HepG2 (cell line): Measurements from ENCODE around the gene METTL1. TPM values are rescaled to one million over a fixed set of nuclear protein-coding genes. Genes with fewer than 3 reads are reported as not detected.

Experiments
- ASH2L ChIP-seq: fragments of 300-600, 200-600 bp; sonication (generic); IDR thresholded peaks from 2 replicates; pipeline ENCODE4 v1.7.0; 2017; ENCODE audit warnings: low read depth, mild to moderate bottlenecking, moderate library complexity, mixed read lengths, low read length; ENCODE audit not compliant: insufficient read length
- CTCF ChIP-seq: sonication (generic); formaldehyde crosslinking; IDR thresholded peaks from 2 replicates; pipeline ENCODE4 v1.5.0; 2020; ENCODE audit warnings: mild to moderate bottlenecking, missing genetic modification reagents, moderate library complexity
- ELK4 ChIP-seq: sonication (generic); formaldehyde crosslinking; IDR thresholded peaks from 2 replicates; pipeline ENCODE4 v1.9.0; 2021; ENCODE audit warnings: missing genetic modification reagents, borderline replicate concordance
- FOXJ3 ChIP-seq: sonication (generic); formaldehyde crosslinking; IDR thresholded peaks from 2 replicates; pipeline ENCODE4 v1.4.0; 2020; ENCODE audit warnings: missing genetic modification reagents, mild to moderate bottlenecking, borderline replicate concordance
- GTF2F1 ChIP-seq: fragments of 150-350 bp; IDR thresholded peaks from 2 replicates; pipeline ENCODE4 v1.6.1; 2014; ENCODE audit warnings: low read length
- HOXA7 ChIP-seq: sonication (generic); formaldehyde crosslinking; IDR thresholded peaks from 2 replicates; pipeline ENCODE4 v1.8.1; 2022; ENCODE audit warnings: mild to moderate bottlenecking, missing genetic modification reagents, moderate library complexity
- MZF1 ChIP-seq: sonication (generic); formaldehyde crosslinking; IDR thresholded peaks from 2 replicates; pipeline ENCODE4 v1.8.1; 2023; ENCODE audit warnings: mild to moderate bottlenecking, missing genetic modification reagents, borderline replicate concordance
- POLR2AphosphoS2 ChIP-seq: IDR thresholded peaks from 2 replicates; pipeline ENCODE4 v1.6.1; 2011; ENCODE audit warnings: low read depth, low read length, improper control_type of control experiment
- RBAK ChIP-seq: sonication (generic); formaldehyde crosslinking; IDR thresholded peaks from 2 replicates; pipeline ENCODE4 v1.5.1; 2020; ENCODE audit warnings: mild to moderate bottlenecking, missing genetic modification reagents
- TCF7L2 ChIP-seq: IDR thresholded peaks from 2 replicates; pipeline ENCODE4 v1.6.1; 2011; ENCODE audit warnings: mild to moderate bottlenecking, low read depth, low read length, moderate library complexity
- THYN1 ChIP-seq: sonication (generic); formaldehyde crosslinking; IDR thresholded peaks from 2 replicates; pipeline ENCODE4 v1.8.1; 2023; ENCODE audit warnings: low read depth, mild to moderate bottlenecking, moderate library complexity, missing genetic modification reagents, borderline replicate concordance
- ZBTB2 ChIP-seq: sonication (generic); formaldehyde crosslinking; IDR thresholded peaks from 2 replicates; pipeline ENCODE4 v1.8.0; 2022; ENCODE audit warnings: low read depth, missing genetic modification reagents
- ZBTB33 ChIP-seq: sonication (generic); formaldehyde crosslinking; IDR thresholded peaks from 2 replicates; pipeline ENCODE4 v1.4.0; 2020; ENCODE audit warnings: missing genetic modification reagents
- ZBTB4 ChIP-seq: sonication (generic); formaldehyde crosslinking; IDR thresholded peaks from 2 replicates; pipeline ENCODE4 v1.4.0; 2020; ENCODE audit warnings: missing genetic modification reagents, mild to moderate bottlenecking, borderline replicate concordance
- ZNF383 ChIP-seq: sonication (generic); formaldehyde crosslinking; IDR thresholded peaks from 2 replicates; pipeline ENCODE4 v1.4.0; 2020; ENCODE audit warnings: missing genetic modification reagents, mild to moderate bottlenecking, borderline replicate concordance
- ZNF510 ChIP-seq: sonication (generic); formaldehyde crosslinking; IDR thresholded peaks from 2 replicates; pipeline ENCODE4 v1.4.0; 2020; ENCODE audit warnings: low read depth, mild to moderate bottlenecking, missing genetic modification reagents
- ZNF768 ChIP-seq: sonication (generic); formaldehyde crosslinking; IDR thresholded peaks from 2 replicates; pipeline ENCODE4 v1.4.0; 2020; ENCODE audit warnings: missing genetic modification reagents
- polyA plus RNA-seq, 8 experiments: library from polyadenylated mRNA; depleted of rRNA in 3 of 8; stranded (reverse) in 7 of 8; unstranded in 1 of 8; fragments of >200 nt; fragmentation: Illumina TruSeq in 4 of 8; extraction: Trizol in 4 of 8; gene quantifications; 2 replicates each; pipeline versions ENCODE4 v1.2.1 to v1.2.3, GENCODE V29; 2011 to 2016; ENCODE audit warnings: low read depth in 4 of 8, missing spikeins in 1 of 8, mixed read lengths in 1 of 8; ENCODE audit not compliant: insufficient read depth in 1 of 8
- total RNA-seq, 5 experiments: library from RNA; depleted of rRNA; stranded (reverse); fragments of >200 nt; fragmentation: Illumina TruSeq; extraction: Trizol; gene quantifications; 2 replicates each; pipeline ENCODE4 v1.2.3, GENCODE V29; 2016; ENCODE audit warnings: low read depth in 1 of 5

Gene METTL1
- total and polyA plus RNA-seq, 2 of the 13 experiments (the other 11 are each of a cell fraction or from before 2014, with no cell fraction given), result 34.7 to 36.9 TPM

DNA sequence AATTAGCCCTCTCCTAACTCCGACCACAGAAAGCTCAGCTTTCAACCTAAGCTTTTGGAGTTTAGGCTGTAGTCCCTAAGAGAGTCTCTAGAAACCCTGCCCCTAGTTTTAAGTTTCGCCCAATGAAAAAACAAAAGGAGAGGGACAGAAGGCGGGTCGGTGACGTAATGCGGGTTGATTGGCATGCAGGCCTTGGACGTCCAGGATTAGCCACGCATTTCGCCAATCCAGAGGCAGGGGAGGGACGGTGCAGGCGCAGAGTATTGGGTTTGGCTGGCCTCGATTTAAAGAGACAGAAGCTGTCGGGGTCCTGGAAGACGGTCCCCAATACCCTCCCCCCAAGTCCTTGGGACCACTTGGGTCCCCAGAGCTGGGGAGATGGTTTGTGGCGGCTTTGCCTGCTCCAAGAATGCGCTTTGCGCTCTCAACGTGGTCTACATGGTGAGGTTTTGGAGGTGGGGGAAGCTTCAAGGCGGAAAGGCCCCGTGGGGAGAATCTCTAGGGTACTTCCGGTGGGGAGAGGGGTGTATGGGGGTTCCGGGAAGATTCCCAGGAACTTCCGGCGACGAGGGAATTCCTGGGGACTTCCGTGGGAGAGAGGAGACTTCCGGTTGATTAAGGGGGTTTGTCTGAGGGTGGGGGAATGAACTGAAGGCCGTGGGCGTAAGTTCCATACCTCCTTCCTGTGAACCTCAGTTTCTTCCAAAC is 27.0 kb downstream of the METTL1 start, which contains the start of gene TSPAN31 (continued):
- TF ChIP-seq GTF2F1, result peak; percentile 53; the same call in 1 of the 2 replicates
- no peak for TF ChIP-seq RBAK (CRISPR knock-in tag)
- no peak for TF ChIP-seq FOXJ3 (CRISPR knock-in tag)
- TF ChIP-seq POLR2AphosphoS2, result no peak; the same call in 1 of the 2 replicates
- TF ChIP-seq ZBTB2 (CRISPR knock-in tag), result no peak
- TF ChIP-seq TCF7L2, result no peak
- no peak for TF ChIP-seq MZF1 (CRISPR knock-in tag)
- TF ChIP-seq ZBTB4 (CRISPR knock-in tag), result no peak
- TF ChIP-seq THYN1, result no peak
- 0 out of 2 replicates have a peak, but pooled peaks have one; percentile 15 for TF ChIP-seq ZNF768
- TF ChIP-seq ZBTB33, result no peak
- no peak for TF ChIP-seq HOXA7
- no peak for TF ChIP-seq ZNF383 (CRISPR knock-in tag)
- TF ChIP-seq ASH2L, result peak; percentile 71
- TF ChIP-seq ZNF510, result no peak
- TF ChIP-seq CTCF, result no peak
- TF ChIP-seq ELK4 (CRISPR knock-in tag), result 0 out of 2 replicates have a peak, but pooled peaks have one; percentile 10
